ENCODE measurements around the gene CCSER2.
"Not testable (repeated sequence)": the region's sequence is repeated elsewhere in the genome, so short reads cannot be mapped to it uniquely, and the experiment has no call there.

Gene CCSER2

GRCh38 chr10:84407388-84408049 is 79.1 kb downstream of the CCSER2 start:
- TF ChIP-seq CTCF (IDR thresholded peaks at IDR 0.05; ENCODE audit: low read depth, low read length): no peak
- H3K4me3 ChIP-seq (replicated peaks in 1 of 2; ENCODE audit: low read depth in 2 of 2, low read length in 2 of 2): no peak overlapping the region
- no peak for DNase-seq (ENCODE audit: low read depth in 2 of 2)

- H3K4me3 ChIP-seq (replicated peaks in 1 of 2; ENCODE audit: low read depth in 2 of 2, low read length in 2 of 2): no peak overlapping the region
- no peak for DNase-seq (ENCODE audit: low read depth in 2 of 2)
- TF ChIP-seq CTCF (IDR thresholded peaks at IDR 0.05; ENCODE audit: low read depth, low read length): no peak
Observed at GRCh38 chr10:84412482-84412881, 84.1 kb downstream of the CCSER2 start.

- not testable (repeated sequence) for H3K4me3 ChIP-seq (replicated peaks in 1 of 2; ENCODE audit: low read depth in 2 of 2, low read length in 2 of 2)
- peak in 1 of 2 donors; percentile 26 for DNase-seq (ENCODE audit: low read depth in 2 of 2)
Observed at GRCh38 chr10:84414110-84414509, 85.7 kb downstream of the CCSER2 start.

- no peak for TF ChIP-seq CTCF (IDR thresholded peaks at IDR 0.05; ENCODE audit: low read depth, low read length)
- peak in 1 of 2 donors; percentile 28 for DNase-seq (ENCODE audit: low read depth in 2 of 2)
- no peak overlapping the region for H3K4me3 ChIP-seq (replicated peaks in 1 of 2; ENCODE audit: low read depth in 2 of 2, low read length in 2 of 2)
Observed at GRCh38 chr10:84415539-84416244, 87.3 kb downstream of the CCSER2 start.

- no peak for DNase-seq (ENCODE audit: low read depth in 2 of 2)
- no peak for TF ChIP-seq CTCF (IDR thresholded peaks at IDR 0.05; ENCODE audit: low read depth, low read length)
Observed at GRCh38 chr10:84416245-84416555, 87.8 kb downstream of the CCSER2 start.

GRCh38 chr10:84423719-84424118 is 95.3 kb downstream of the CCSER2 start:
- DNase-seq (ENCODE audit: low read depth in 2 of 2): peak in 1 of 2 donors; percentile 38
- no peak overlapping the region for H3K4me3 ChIP-seq (replicated peaks in 1 of 2; ENCODE audit: low read depth in 2 of 2, low read length in 2 of 2)
- no peak for TF ChIP-seq CTCF (IDR thresholded peaks at IDR 0.05; ENCODE audit: low read depth, low read length)

More at GRCh38 chr10:84416245-84416555, 87.8 kb downstream of the CCSER2 start:
- H3K4me3 ChIP-seq (replicated peaks in 1 of 2; ENCODE audit: low read depth in 2 of 2, low read length in 2 of 2): no peak overlapping the region

- peak; percentile 97 for DNase-seq (ENCODE audit: low read depth in 2 of 2)
- TF ChIP-seq CTCF (IDR thresholded peaks at IDR 0.05; ENCODE audit: low read depth, low read length): no peak
- H3K4me3 ChIP-seq (replicated peaks in 1 of 2; ENCODE audit: low read depth in 2 of 2, low read length in 2 of 2): peak overlapping the region; percentile 9 to 24
Observed at GRCh38 chr10:84424731-84425167, 96.4 kb downstream of the CCSER2 start.
